GM19035 (cell line): ENCODE measurements around the gene MAP3K4.

ENCODE experiments used
- ATAC-seq: cut with Tn5 transposase; IDR thresholded peaks from one replicate; pipeline ENCODE4 v1.9.1; 2021; ENCODE audit not compliant: unreplicated experiment

Gene MAP3K4

GRCh38 chr6:161080263-161080970 is 88.8 kb downstream of the MAP3K4 start:
- ATAC-seq, result no peak

GRCh38 chr6:161082215-161082614 is 90.6 kb downstream of the MAP3K4 start:
- no peak for ATAC-seq

- ATAC-seq, result no peak
Observed at GRCh38 chr6:161085246-161085645, 93.7 kb downstream of the MAP3K4 start.

- no peak for ATAC-seq
Observed at GRCh38 chr6:161088676-161089328, 97.2 kb downstream of the MAP3K4 start.

GRCh38 chr6:161091151-161091550 is 99.6 kb downstream of the MAP3K4 start:
- ATAC-seq, result no peak

GRCh38 chr6:161091972-161092701 is 100.6 kb downstream of the MAP3K4 start:
- ATAC-seq, result no peak

- no peak for ATAC-seq
Observed at GRCh38 chr6:161094955-161095354, 103.4 kb downstream of the MAP3K4 start.

- ATAC-seq, result no peak
Observed at GRCh38 chr6:161095916-161096315, 104.3 kb downstream of the MAP3K4 start.

GRCh38 chr6:161100072-161100471 is 108.5 kb downstream of the MAP3K4 start:
- ATAC-seq, result no peak

GRCh38 chr6:161101517-161101916 is 109.9 kb downstream of the MAP3K4 start:
- no peak for ATAC-seq

- ATAC-seq, result no peak
Observed at GRCh38 chr6:161103475-161103874, 111.9 kb downstream of the MAP3K4 start.

- no peak for ATAC-seq
Observed at GRCh38 chr6:161104966-161105365, 113.4 kb downstream of the MAP3K4 start.

GRCh38 chr6:161105408-161105807 is 113.8 kb downstream of the MAP3K4 start:
- ATAC-seq, result no peak

- ATAC-seq, result no peak
Observed at GRCh38 chr6:161107779-161108730, 116.5 kb downstream of the MAP3K4 start.

- no peak for ATAC-seq
Observed at GRCh38 chr6:161108916-161109315, 117.3 kb downstream of the MAP3K4 start.

GRCh38 chr6:161109366-161109765 is 117.8 kb downstream of the MAP3K4 start:
- ATAC-seq, result no peak

- ATAC-seq, result no peak
Observed at GRCh38 chr6:161110028-161110779, 118.6 kb downstream of the MAP3K4 start.

GRCh38 chr6:161111261-161111660 is 119.7 kb downstream of the MAP3K4 start:
- no peak for ATAC-seq

GRCh38 chr6:161115468-161115867 is 123.9 kb downstream of the MAP3K4 start:
- ATAC-seq, result no peak

- ATAC-seq, result no peak
Observed at GRCh38 chr6:161116554-161116953, 125.0 kb downstream of the MAP3K4 start.
